SK-MEL-5 (cell line): ENCODE data around the gene CTDSP2. TPM values are rescaled to one million over a fixed set of nuclear protein-coding genes. Genes with fewer than 3 reads are reported as not detected.
A peak's percentile ranks its signal among the peaks of the same experiment; 100 is the strongest.

Experiments used
- DNase-seq: peaks from one replicate; pipeline ENCODE4 v3.0.0-alpha.2; 2016; ENCODE audit warnings: low read depth, low spot score
- in situ Hi-C: cut with HindIII; loops from 2 replicates; pipeline ENCODE4 v1.10.0; 2016; ENCODE audit warnings: low sequenced_read_pairs, high pct_unique_total_duplicates, low pct_unique_long_range_greater_than_20kb
- total RNA-seq: library from RNA; depleted of rRNA; stranded (reverse); fragments of >200 nt; shearing (Covaris generic); gene quantifications from 2 replicates; pipeline ENCODE4 v1.2.3, GENCODE V29; 2014

Gene CTDSP2
- total RNA-seq, 1 experiment from 2014 or later, result 27.8 TPM

DNA sequence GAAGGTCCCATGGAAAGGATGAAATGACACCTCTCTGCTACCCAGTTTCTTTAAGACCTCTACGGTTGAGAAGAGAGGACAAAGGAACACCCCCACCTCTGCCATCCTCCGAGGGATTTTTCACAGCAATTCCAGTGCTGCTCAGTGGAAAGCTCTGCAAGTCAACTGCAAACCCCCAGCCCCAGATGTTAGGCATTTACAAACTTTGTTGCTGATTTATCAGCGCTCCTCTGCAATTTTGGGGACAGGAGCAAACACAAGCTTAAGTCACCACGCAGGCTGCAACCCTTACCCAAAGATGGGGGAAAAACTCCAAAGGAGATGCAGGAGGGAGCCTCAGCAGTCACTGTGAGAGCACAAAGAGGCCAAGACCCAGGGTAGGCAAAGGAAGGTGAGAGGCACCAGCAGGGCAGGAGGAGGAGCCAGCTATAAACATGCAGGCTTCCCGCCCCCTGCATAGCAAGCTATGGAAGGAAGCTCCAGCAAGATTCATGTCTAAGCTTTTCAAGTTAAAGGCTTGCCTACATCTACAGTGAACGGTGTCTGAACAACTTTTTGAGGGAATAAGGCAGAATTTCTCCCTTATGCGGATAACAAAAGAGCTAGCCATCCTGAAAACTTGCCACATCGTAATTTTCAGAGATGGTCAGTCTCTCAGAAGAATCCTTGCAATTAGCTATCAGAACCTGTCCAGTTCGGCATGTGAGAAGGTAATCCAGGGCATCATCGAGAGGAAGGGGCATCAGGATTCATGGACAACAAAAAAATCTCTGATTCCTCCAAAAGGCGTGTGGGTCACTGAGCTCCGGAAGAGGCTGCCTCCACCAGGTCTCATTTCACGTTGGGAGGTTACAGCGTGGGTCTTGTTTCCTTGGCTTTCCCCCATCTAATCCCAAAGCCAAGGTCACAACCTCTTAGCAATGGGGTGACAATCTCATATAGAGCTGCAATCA is 3.9 kb downstream of the CTDSP2 start:
- in situ Hi-C loops, result no loop called here
- no peak for DNase-seq

DNA sequence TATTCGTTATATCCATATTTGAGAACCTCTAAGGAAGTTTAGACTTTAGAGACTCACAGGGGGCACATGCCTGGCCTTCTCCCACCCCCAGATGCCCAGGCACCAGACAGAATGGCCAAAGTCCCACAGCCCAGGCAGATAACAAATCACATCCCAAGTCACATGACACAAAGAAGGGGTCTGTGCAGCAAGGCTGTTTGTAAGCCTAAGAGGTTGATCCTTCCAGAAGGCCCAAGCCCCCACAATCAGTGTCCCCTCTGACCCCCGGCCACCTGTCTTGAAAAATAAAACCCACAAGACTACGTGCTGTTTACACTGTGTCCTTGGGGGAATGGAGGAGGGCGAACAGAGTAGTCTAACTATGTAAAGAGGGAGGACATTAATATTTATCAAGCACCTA is 5.1 kb downstream of the CTDSP2 start:
- in situ Hi-C loops, result no loop called here
- no peak for DNase-seq

DNA sequence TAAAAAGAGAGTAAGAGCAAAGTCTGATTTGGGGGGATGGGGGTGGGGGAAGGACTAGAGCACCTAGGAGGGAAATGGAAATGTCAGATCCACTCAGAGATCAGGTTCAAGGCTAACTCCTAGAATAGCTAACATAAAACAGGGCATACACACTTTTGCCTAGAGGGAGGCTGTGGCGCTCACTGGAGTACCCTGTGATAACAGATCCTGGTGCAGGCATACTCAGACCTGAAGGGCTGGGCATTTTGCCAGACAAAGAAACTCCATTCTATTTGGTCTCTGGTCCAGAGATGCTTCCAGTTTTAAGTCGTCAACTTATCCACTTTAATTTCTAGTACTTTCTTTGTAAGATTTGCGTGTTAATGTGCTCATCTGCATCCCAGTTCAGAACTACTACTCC is 5.8 kb downstream of the CTDSP2 start:
- in situ Hi-C loops, result no loop called here
- no peak for DNase-seq

DNA sequence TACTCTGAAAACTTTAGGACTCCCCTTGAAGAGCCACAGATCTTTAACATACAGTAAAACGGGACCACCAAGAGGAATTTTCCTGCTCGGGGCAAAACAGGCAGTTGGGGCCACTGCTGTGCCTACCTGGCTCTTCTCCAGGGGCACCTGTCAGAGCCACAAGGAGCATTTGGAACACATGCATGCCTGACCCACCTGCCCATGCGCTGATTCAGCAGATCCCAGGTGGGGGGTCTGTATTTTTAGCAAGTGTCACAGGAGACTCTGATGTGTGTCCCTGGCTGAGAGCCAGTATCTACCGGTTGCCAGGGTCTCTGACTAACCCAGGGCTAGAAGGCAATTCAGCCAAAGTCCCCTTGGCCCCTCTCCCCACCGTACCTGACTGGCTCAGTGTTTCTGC is 6.5 kb downstream of the CTDSP2 start:
- in situ Hi-C loops, result no loop called here
- no peak for DNase-seq

DNA sequence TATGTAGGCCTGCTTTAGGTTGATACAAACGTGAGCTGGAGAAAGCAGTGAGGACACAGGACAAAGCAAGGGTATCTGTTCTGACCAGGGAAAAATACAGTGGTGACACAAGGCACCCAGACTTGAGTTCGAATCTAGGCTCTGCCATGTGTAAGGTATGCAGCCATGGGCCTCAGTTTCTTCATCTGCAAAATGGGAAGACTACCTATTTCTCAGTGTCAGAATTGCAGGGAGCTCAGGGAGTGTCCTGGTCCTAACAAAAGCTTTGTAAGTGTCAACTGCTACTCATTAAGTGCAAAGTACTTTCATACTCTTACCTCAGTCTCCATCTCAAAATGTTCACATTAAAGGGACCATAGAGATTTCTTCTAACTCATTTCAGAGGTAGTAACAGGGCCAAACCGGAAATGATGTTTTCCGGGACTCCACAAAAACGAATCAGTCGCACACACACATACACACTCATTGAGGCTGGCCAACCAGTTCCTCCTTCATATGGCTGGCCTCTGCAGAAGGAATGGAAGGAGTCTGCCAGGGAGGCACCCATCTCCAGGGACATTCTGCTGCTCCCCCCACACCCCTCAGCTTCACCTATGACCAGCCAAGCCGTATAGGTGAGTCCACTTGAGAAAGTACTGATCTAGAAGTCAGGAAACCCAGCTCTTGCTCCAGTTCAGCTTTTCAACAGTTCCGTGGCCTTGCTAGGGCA is 7.8 kb downstream of the CTDSP2 start:
- in situ Hi-C loops, result no loop called here
- DNase-seq, result no peak

DNA sequence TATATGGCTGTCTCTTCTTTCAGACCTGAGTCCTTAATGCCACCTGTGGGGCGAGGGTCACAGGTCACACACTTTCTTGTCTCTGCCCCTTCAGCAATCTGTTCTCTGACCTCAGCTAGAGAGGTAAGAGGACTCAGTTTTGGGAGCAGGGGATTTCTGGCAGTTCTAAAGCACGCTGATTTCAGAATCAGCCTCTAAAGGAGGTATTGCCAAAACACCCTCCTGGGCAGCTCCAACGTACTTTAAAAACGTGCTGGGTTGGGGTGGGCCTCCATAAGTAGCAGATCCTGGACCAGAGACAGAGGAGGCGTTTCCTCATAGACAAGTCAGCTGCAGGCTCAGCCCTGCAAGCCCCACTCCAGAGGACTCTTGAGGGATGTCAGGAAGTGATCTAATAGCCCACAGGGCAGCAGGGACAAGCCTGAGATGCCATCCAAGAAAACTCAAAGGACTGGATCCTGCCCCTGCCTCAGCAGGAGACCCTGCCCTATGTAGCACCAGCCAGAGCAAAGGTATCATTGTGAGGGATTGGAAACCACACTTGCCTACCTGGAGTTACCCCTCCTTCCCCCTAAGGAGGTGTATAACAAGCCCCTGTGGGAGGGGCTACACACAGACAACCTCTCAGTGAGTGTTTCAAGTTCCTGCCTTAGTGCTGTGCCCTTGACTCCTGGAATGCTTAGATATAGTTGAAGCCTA is 8.5 kb downstream of the CTDSP2 start:
- peak; percentile 26 for DNase-seq
- in situ Hi-C loops, result no loop called here

DNA sequence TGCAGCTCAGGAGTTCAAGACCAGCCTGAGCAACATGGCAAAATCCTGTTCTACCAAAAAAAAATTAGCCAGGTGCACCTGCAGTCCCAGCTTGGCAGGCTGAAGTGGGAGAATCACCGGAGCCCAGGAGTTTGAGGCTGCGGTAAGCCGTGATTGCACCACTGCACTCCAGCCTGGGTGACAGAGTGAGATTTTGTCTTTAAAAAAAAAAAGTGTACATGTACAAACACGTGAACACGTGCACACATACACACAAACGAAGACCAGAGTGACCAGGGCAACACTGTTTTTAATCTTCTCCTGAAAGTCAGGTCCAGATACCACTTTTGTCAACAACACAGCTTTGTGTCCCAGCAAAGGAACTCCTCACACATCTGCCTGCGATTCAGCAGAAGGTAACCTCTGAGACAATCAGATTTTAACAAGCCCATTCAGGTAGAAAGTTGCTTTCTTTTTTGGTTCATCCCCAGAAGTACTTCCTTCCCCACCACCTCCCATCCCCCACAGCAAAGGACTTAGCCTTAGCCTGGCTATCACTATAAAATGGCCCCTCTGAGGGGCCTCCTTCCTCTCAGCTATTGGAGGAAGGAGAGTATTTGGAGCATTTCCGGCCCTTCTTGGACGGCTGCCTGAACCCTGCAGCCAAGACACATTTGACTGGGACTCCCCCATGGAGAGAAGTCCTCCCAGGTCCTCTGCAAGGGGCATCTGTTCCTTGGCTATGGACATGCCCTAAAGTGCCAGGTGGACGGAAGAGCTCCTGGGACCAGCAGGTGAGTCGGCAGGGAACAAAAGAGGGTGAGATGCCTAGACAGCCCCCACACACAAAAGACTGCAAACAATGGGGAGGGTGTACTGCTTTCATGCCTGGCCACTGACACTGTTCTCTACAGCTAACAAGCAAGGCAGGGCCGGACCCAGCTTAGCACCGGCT is 9.8 kb downstream of the CTDSP2 start:
- in situ Hi-C loops, result no loop called here
- DNase-seq, result peak; percentile 47

DNA sequence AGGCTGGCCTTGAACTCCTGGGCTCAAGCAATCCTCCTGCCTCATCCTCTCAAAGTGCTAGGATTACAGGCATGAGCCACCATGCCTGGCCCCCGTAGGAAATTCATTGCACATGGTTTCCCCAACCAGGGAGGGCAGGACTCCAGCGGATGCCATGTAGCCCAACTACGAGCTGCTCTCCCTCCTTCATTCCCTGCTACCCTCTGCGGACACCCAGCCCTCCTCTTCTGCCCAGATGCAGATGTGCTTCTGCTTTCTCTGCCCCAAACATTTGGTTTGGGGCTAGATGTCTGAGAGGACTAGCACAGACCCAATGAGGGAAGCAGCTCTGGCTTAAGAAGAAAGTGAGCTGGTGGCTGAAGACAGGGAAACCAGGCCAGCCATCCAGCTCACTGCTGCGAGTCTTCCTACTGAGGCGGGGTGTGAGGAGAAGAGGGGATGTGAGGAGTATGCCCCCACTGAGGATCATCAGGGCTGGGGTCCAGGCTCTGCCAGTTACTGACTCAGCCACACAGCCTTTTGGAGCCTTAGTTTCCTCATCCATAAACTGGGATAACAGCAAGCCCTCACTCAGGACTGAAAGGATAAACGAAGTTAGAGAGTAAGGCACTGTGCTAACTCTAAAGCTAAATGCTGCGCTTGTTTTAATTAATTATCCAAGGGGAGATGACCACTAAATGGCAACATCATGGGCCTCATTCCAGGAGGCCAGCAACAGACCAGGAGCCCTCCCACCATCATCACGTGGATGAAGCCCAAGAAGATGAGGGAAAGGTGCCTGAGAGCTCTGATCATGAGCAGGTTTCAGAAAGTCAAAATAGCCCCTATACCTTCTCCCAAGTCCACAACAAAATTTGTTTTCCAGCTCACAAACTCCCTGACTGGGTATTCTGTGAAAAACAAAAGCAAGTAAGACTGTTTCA is 10.9 kb downstream of the CTDSP2 start:
- in situ Hi-C loops, result no loop called here
- no peak for DNase-seq

DNA sequence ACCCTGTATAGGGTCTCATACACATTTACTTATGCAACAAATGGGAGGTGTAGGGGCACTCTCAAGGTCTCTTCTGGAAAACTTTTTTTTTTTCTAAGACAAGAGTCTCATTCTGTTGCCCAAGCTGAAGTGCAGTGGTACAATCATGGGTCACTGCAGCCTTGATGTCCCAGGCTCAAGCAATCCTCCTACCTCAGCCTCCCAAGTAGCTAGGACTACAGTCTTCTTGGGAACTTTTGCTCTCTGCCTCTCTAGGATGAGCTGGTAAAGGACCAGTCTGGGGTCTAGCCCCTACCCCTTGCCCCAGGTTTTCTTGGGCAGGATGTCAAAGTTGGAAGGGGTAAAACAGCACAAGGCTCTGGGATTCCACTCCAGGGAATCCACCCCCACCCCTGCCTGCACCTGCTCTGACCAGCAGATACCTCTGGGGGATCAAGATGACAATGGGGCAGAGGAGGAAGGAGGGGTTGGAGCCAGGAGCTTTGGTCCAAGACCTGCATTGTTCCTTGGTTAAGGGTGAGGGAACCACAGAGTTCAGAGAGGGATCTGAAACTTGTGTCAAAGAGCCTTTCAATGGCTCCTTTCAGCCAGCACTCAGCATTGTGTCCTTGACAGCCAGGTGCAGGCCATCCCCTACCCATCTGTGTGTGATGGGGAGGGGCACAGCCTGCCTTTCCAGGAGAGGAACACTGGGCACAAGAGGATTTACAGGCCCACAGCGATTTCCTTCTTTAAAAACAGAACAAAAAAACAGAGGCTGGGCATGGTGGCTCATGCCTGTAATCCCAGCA is 12.2 kb downstream of the CTDSP2 start:
- in situ Hi-C loops, result no loop called here

DNA sequence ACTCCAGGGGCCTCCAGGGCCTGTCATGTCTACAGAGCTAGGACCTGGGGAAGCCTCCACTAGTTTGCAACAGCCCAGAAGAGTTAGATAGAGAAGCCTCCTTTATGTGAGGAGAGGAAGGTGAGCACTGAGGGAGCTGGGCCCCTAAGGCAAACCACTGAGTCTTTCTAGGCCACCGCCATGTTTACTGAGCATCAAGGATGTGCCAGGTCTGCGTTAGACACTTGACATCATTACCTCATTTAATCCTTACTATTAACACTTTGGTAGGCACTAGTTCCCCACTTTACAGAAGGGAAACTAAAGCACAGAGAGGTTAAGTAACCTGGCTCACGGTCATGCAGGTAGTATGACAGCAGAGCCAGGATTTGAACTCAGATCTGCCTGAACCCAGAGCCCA is 12.9 kb downstream of the CTDSP2 start:
- in situ Hi-C loops, result no loop called here
- DNase-seq, result no peak

More for the DNA sequence above, 12.2 kb downstream of the CTDSP2 start:
- no peak for DNase-seq

DNA sequence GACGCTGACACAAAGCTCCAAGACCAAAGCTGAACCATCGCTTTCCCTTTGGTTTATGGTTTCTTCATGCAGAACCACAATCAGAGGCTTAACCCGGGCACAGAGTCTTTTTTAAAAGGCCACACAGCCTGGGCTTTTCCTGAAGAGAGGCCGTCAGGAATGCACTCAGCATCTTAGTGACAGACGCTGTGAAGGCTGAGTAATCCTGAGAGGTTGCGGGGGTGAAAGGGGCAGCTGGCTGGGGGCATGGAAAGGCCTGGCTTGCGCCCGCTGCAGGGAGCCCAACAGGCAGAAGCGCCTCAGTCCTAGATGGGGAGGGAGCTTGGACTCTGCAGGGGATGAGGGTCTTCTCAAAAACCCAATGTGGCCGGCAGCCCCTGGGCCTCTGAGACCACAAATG is 13.6 kb downstream of the CTDSP2 start:
- no peak for DNase-seq
- in situ Hi-C loops, result no loop called here

DNA sequence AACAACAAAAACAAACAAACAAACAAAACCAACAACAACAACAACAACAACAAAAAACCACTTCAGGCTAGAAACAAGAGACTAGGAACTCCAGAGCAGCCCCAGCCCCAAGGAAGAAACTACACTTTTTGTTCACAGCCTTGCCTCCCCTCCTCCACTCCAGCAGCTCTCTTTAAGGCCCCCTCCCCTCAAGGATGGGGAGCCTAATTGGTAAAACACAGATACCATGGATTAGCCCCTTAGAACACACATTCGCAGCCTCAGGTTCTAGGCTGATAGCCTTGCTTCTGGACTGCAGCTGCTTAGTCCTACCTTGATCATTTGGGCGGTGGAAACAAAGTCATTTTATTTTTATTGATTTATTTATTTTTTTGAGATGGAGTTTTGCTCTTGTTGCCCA is 16.1 kb downstream of the CTDSP2 start:
- in situ Hi-C loops, result no loop called here
- DNase-seq, result no peak

DNA sequence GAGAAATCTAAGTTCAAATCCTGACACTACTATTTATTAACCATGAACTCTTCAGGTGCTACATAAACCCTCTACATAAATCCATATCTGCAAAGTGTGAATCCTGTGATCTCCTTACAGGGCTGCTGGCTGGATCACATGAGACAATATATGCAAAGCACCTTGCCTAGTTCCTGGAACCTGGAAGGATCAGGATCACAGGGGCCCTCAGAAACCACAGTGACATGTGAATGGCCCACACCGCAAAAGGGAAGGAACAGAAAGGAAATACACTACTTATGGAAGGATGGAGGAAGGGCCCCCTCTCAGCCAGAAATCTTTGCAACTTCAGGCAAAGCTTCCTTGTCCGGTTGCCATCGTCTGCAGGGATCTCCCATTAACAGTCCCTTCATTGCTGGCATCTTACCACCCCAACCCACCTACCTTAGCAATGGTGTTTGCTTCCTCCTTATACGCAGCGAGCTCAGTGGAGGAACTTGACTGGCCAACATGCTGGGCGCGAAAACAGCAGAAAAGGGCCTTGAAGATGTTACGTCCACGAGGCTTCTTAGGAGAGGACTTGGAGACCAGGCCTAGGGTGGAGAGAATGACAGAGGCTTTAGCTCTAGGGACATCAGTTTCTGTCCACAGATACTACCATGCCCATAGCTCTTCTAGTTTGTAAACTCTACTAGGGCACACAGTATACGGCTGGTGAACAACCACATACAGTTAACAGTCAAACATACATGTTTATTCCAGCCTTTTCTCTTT is 17.3 kb downstream of the CTDSP2 start:
- no peak for DNase-seq
- in situ Hi-C loops, result no loop called here

DNA sequence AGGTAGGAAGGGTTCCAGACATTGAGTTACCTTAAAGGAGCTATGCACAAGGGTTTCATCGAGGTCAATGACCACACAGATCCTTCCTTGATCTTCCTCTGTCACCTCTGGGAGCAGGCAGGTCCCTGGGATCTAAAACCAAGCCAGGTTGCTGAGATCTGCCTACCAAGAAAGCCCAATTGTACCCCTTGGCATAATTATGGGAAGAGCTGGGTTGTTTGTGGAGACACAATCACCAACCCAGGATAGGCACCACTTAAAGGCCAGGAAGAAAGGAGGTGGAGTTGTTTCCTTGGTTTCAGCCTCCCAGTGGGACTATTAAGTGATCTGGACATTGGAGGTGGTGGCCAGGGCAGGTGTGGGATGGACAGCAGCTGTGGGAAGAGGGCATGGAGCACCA is 19.6 kb downstream of the CTDSP2 start:
- in situ Hi-C loops, result no loop called here
- no peak for DNase-seq

DNA sequence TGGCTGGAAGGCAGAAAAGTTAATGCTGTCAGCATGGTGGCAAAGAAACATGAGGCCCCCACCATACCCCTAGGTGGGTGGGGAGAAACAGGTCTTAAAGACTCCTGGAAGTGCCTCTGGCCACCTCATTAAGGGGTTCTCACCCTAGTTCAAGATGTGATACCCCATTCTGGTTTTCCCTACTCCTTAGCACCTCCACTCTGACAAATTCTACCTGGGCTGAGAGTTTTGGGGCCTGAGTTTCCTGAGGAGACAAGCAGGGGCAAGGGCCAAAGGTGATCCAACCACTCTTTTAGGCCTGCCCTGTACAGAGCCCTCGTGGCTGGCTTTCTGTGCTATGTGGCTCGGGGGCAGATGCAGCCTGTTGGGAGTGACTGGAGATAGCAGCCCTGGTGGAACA is 20.1 kb downstream of the CTDSP2 start:
- DNase-seq, result no peak
- in situ Hi-C loops, result no loop called here
